Left ventricle myocardium inferior (tissue), 1 donor: Measurements from ENCODE around the gene CD48. TPM values are rescaled to one million over a fixed set of nuclear protein-coding genes. Genes with fewer than 3 reads are reported as not detected.

Source experiments
- DNase-seq: peaks from one replicate; pipeline ENCODE4 v3.0.0-alpha.2; 2020
- H3K27ac ChIP-seq: fragments of 200-600 bp; replicated peaks from 2 replicates; pipeline ENCODE4 v1.8.0; 2021
- H3K27me3 ChIP-seq: fragments of 200-600 bp; 2 replicates; pipeline ENCODE4 v1.8.0; 2021; ENCODE audit warnings: low read depth
- H3K36me3 ChIP-seq: fragments of 200-600 bp; 2 replicates; pipeline ENCODE4 v1.8.0; 2021
- H3K4me1 ChIP-seq: fragments of 200-600 bp; 2 replicates; pipeline ENCODE4 v1.8.0; 2021
- H3K4me3 ChIP-seq: fragments of 200-600 bp; 2 replicates; pipeline ENCODE4 v1.8.0; 2021; ENCODE audit warnings: mild to moderate bottlenecking, moderate library complexity
- H3K9me3 ChIP-seq: fragments of 200-600 bp; replicated peaks from 2 replicates; pipeline ENCODE4 v1.8.0; 2021
- intact Hi-C: fragments of 100-400 bp; cut with micrococcal nuclease; formaldehyde crosslinking; loops from one replicate; pipeline ENCODE4 v1.11.0; 2022
- total RNA-seq: library from RNA; stranded (reverse); fragmentation: NEBNext Ultra II Directional; extraction: Animal tissue kit (Norgen Biotek cat#: 25700); gene quantifications from one replicate; pipeline ENCODE4 v1.2.1, GENCODE V29; 2021
- TF ChIP-seq, protein P1 (sequence below): fragments of 200-600 bp; IDR thresholded peaks from 2 replicates; pipeline ENCODE4 v1.8.0; 2021; ENCODE audit warnings: antibody characterized with exemption, mild to moderate bottlenecking, borderline replicate concordance
- donor health status: DM: no; HTN: yes; CAD: no; lungs with severe emphysema.

The CD48 gene
- total RNA-seq, 1 donor from 2014 or later = 1.3 TPM

- DNase-seq = no peak
- Histone ChIP-seq H3K36me3 (no peaks in the 10 kb centered on the region), H3K27me3 (peaks cover 5% of the 10 kb centered on the region), H3K4me1 (peaks cover 8% of the 10 kb centered on the region), H3K27ac (no peak overlapping the region), H3K4me3 (no peak overlapping the region), H3K9me3 (peaks cover 16% of the 10 kb centered on the region)
- TF ChIP-seq, protein P1, sequence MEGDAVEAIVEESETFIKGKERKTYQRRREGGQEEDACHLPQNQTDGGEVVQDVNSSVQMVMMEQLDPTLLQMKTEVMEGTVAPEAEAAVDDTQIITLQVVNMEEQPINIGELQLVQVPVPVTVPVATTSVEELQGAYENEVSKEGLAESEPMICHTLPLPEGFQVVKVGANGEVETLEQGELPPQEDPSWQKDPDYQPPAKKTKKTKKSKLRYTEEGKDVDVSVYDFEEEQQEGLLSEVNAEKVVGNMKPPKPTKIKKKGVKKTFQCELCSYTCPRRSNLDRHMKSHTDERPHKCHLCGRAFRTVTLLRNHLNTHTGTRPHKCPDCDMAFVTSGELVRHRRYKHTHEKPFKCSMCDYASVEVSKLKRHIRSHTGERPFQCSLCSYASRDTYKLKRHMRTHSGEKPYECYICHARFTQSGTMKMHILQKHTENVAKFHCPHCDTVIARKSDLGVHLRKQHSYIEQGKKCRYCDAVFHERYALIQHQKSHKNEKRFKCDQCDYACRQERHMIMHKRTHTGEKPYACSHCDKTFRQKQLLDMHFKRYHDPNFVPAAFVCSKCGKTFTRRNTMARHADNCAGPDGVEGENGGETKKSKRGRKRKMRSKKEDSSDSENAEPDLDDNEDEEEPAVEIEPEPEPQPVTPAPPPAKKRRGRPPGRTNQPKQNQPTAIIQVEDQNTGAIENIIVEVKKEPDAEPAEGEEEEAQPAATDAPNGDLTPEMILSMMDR = no peak
- intact Hi-C loops = no loop called here
Observed at GRCh38 chr1:160658814-160659193, 52.8 kb downstream of the CD48 start.

- H3K36me3 ChIP-seq = no peaks in the 10 kb centered on the region
- no peak overlapping the region for H3K4me3 ChIP-seq
- peak overlapping the region; percentile 52 for H3K27ac ChIP-seq
- H3K4me1 ChIP-seq = peaks cover 8% of the 10 kb centered on the region
- intact Hi-C loops = no loop called here
- DNase-seq = no peak
- H3K27me3 ChIP-seq = peaks cover 8% of the 10 kb centered on the region
- TF ChIP-seq, protein P1 = no peak
- peaks cover 16% of the 10 kb centered on the region for H3K9me3 ChIP-seq
Observed at GRCh38 chr1:160658162-160658813, 53.3 kb downstream of the CD48 start.

DNA sequence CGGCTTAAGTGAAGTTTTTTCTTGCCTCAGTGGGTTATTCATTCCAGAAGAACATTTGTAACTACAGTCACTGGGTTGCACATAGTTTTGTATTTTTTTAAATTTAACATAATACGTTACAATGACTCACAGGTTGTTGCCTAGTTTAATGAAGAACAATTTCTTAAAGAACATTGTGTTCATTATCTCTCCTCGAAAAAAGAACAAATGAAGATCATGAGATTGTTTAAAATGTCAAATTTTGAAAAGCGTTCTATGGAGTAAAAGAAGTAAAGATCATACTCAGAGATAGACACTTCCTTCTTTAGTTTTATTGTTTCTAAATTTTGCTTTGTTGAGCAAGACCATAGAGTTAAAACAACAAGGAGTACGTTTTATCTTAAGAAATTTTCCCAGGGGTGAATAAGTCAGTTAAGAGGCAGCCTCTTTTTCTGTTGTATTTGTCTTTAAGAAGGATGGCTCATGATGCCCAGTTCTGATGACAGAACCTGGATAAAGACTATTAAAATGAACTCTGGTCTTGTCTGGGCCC, 54.3 kb downstream of the CD48 start:
- Histone ChIP-seq H3K27me3 (peaks cover 9% of the 10 kb centered on the region), H3K27ac (peak overlapping the region; percentile 52), H3K36me3 (no peaks in the 10 kb centered on the region), H3K9me3 (peaks cover 16% of the 10 kb centered on the region), H3K4me3 (no peak overlapping the region), H3K4me1 (peaks cover 12% of the 10 kb centered on the region)
- intact Hi-C loops = no loop called here
- TF ChIP-seq, protein P1 = no peak
- no peak for DNase-seq

- Histone ChIP-seq H3K36me3 (no peaks in the 10 kb centered on the region), H3K27me3 (peaks cover 9% of the 10 kb centered on the region), H3K4me1 (peaks cover 17% of the 10 kb centered on the region), H3K9me3 (peaks cover 16% of the 10 kb centered on the region), H3K4me3 (no peak overlapping the region), H3K27ac (no peak overlapping the region)
- TF ChIP-seq, protein P1 = no peak
- no peak for DNase-seq
- intact Hi-C loops = no loop called here
Observed at GRCh38 chr1:160656737-160657136, 54.9 kb downstream of the CD48 start.

GRCh38 chr1:160653620-160654016, 58.0 kb downstream of the CD48 start:
- Histone ChIP-seq H3K27me3 (peaks cover 9% of the 10 kb centered on the region), H3K9me3 (no peaks in the 10 kb centered on the region), H3K4me3 (no peak overlapping the region), H3K27ac (no peak overlapping the region), H3K4me1 (peaks cover 22% of the 10 kb centered on the region), H3K36me3 (no peaks in the 10 kb centered on the region)
- intact Hi-C loops = no loop called here
- TF ChIP-seq, protein P1 = no peak
- no peak for DNase-seq
